Measurements from ENCODE around the gene PRKG1.

Gene PRKG1

DNA sequence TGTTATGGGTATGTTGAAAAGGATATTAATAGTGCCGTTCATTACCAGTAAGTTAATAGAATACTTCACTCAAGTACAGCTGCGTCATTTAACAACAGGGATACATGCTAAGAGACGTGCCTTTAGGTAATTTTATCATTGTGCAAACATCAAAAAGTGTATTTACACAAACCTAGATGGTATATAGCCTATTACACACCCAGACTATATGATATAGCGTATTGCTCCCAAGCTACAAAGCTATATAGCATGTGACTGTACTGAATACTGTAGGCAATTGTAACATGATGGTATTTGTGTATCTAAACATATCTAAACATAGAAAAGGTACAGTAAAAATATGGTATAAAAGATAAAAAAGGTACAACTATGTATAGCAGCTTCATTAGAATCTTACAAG, 11.1 kb upstream of the PRKG1 start:
- no peaks in the 10 kb centered on the region for H3K36me3 ChIP-seq (ENCODE audit: low read length)
- H2AFZ ChIP-seq (ENCODE audit: low read depth, low read length, severe bottlenecking) = no peak overlapping the region

DNA sequence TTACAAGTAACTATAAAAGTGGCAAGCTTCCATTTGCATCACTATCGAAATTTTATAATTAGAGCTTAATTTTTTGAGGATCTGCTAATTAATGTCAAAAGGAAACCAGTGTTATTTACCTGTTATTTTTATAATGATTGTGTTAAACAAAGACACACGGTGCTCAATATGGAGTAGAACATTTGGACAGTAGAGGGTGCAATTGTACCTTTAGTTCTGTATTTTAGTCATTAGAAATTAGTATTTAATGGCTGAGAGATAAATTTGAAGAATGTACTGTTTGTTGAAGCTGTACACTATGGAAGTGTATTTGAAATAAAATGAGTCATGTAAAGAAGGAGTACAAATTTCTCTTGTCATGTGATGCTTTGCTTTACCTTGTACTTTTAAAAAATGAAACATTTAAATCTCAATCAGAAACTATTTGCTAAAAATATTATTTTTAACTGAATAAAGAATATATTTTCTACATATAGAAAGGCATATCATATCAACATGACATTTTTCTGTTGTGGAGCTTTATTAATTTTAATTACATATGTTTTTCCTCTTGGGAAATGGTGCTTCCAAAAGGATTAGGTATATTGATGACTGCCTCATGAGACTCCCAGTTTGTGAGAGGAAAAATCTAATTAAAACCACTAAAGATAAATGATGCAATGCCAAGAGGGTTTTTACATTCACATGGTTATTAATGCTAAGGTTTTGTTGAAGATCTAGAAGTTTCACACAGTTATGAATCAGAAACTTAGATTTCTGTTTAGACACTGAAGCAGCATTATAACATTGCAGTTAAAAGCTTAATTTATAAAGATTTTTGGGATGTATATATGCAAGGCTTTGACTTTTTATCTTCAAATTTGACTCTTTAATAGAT, 10.4 kb upstream of the PRKG1 start:
- Histone ChIP-seq H4K20me1 (ENCODE audit: low read depth, low read length) (no peaks in the 10 kb centered on the region), H3K36me3 (ENCODE audit: low read length) (no peaks in the 10 kb centered on the region), H3K9me3 (ENCODE audit: insufficient read depth, low read length) (no peaks in the 10 kb centered on the region), H3K9ac (ENCODE audit: low read length) (no peak overlapping the region), H3K4me3 (ENCODE audit: insufficient read depth, low read length, poor library complexity, severe bottlenecking) (no peak overlapping the region), H2AFZ (ENCODE audit: low read depth, low read length, severe bottlenecking) (no peak overlapping the region), H3F3A (ENCODE audit: insufficient read depth) (no peaks in the 10 kb centered on the region), H3K9me2 (replicated peaks; ENCODE audit: insufficient read depth, low read length) (no peaks in the 10 kb centered on the region), H3K27me3 (ENCODE audit: low read length) (no peaks in the 10 kb centered on the region), H3K79me2 (ENCODE audit: insufficient read depth, low read length) (no peaks in the 10 kb centered on the region), H3K27ac (ENCODE audit: low read depth, low read length) (no peak overlapping the region), H3K4me2 (ENCODE audit: low read depth, low read length, poor library complexity, severe bottlenecking) (no peak overlapping the region)
- TF ChIP-seq, protein P1, sequence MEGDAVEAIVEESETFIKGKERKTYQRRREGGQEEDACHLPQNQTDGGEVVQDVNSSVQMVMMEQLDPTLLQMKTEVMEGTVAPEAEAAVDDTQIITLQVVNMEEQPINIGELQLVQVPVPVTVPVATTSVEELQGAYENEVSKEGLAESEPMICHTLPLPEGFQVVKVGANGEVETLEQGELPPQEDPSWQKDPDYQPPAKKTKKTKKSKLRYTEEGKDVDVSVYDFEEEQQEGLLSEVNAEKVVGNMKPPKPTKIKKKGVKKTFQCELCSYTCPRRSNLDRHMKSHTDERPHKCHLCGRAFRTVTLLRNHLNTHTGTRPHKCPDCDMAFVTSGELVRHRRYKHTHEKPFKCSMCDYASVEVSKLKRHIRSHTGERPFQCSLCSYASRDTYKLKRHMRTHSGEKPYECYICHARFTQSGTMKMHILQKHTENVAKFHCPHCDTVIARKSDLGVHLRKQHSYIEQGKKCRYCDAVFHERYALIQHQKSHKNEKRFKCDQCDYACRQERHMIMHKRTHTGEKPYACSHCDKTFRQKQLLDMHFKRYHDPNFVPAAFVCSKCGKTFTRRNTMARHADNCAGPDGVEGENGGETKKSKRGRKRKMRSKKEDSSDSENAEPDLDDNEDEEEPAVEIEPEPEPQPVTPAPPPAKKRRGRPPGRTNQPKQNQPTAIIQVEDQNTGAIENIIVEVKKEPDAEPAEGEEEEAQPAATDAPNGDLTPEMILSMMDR (IDR thresholded peaks at IDR 0.05; ENCODE audit: insufficient read depth, low read length, poor library complexity, severe bottlenecking) = peak; percentile 35
- no peak for TF ChIP-seq EZH2phosphoT487 (conservative IDR thresholded peaks at IDR 0.05; ENCODE audit: low read length)

More for the DNA sequence above, 11.1 kb upstream of the PRKG1 start:
- H3F3A ChIP-seq (ENCODE audit: insufficient read depth) = no peaks in the 10 kb centered on the region
- no peaks in the 10 kb centered on the region for H3K79me2 ChIP-seq (ENCODE audit: insufficient read depth, low read length)
- H3K4me3 ChIP-seq (ENCODE audit: insufficient read depth, low read length, poor library complexity, severe bottlenecking) = no peak overlapping the region
- H3K9me3 ChIP-seq (ENCODE audit: insufficient read depth, low read length) = no peaks in the 10 kb centered on the region
- H3K9me2 ChIP-seq (replicated peaks; ENCODE audit: insufficient read depth, low read length) = no peaks in the 10 kb centered on the region
- H3K27ac ChIP-seq (ENCODE audit: low read depth, low read length) = no peak overlapping the region
- no peak for TF ChIP-seq EZH2phosphoT487 (conservative IDR thresholded peaks at IDR 0.05; ENCODE audit: low read length)
- TF ChIP-seq, protein P1 (IDR thresholded peaks at IDR 0.05; ENCODE audit: insufficient read depth, low read length, poor library complexity, severe bottlenecking) = no peak
- H3K4me2 ChIP-seq (ENCODE audit: low read depth, low read length, poor library complexity, severe bottlenecking) = no peak overlapping the region
- H3K9ac ChIP-seq (ENCODE audit: low read length) = no peak overlapping the region
- H4K20me1 ChIP-seq (ENCODE audit: low read depth, low read length) = no peaks in the 10 kb centered on the region
- no peaks in the 10 kb centered on the region for H3K27me3 ChIP-seq (ENCODE audit: low read length)

DNA sequence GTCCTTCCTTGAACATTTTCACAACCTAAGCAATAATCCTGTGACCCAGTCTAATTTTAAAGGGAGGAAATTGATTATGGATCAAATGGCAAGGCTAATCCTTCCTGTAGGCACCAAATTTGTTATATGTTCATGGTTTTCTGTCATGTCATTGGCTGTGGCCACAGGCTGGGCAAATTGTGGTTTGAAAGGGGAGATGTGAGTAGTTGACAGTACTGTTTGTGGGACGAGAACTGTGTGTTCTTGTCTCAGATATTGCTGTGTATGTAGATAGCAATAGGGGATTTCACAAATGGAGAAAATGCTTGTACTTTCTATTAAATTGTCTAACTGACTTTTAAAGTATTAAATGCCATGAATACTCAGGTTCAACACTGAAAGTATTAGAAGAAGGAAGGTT, 8.1 kb upstream of the PRKG1 start:
- Histone ChIP-seq H3K4me2 (ENCODE audit: low read depth, low read length, poor library complexity, severe bottlenecking) (no peak overlapping the region), H3K36me3 (ENCODE audit: low read length) (no peaks in the 10 kb centered on the region), H3K27me3 (ENCODE audit: low read length) (no peaks in the 10 kb centered on the region), H2AFZ (ENCODE audit: low read depth, low read length, severe bottlenecking) (no peak overlapping the region), H3K9ac (ENCODE audit: low read length) (no peak overlapping the region), H3K9me2 (replicated peaks; ENCODE audit: insufficient read depth, low read length) (no peaks in the 10 kb centered on the region), H3K4me3 (ENCODE audit: insufficient read depth, low read length, poor library complexity, severe bottlenecking) (no peak overlapping the region), H3K27ac (ENCODE audit: low read depth, low read length) (no peak overlapping the region), H3F3A (ENCODE audit: insufficient read depth) (no peaks in the 10 kb centered on the region), H4K20me1 (ENCODE audit: low read depth, low read length) (no peaks in the 10 kb centered on the region), H3K9me3 (ENCODE audit: insufficient read depth, low read length) (no peaks in the 10 kb centered on the region), H3K79me2 (ENCODE audit: insufficient read depth, low read length) (no peaks in the 10 kb centered on the region)
- TF ChIP-seq, protein P1 (IDR thresholded peaks at IDR 0.05; ENCODE audit: insufficient read depth, low read length, poor library complexity, severe bottlenecking) = no peak
- no peak for TF ChIP-seq EZH2phosphoT487 (conservative IDR thresholded peaks at IDR 0.05; ENCODE audit: low read length)
